ENCODE measurements around the gene ADI1.

- TF ChIP-seq CTCF (IDR thresholded peaks at IDR 0.05) (no peak), POLR2A (IDR thresholded peaks at IDR 0.05) (no peak)
Observed at GRCh38 chr2:3526871-3527270, 7.5 kb upstream of the ADI1 start.

Measured in adrenal gland (tissue), 5 donors.